Heart left ventricle (tissue), 16 donors: ENCODE measurements around the gene PLXNB3. TPM values are rescaled to one million over a fixed set of nuclear protein-coding genes. Genes with fewer than 3 reads are reported as not detected.

Source experiments
- ATAC-seq, 4 donors: fragments of 200-7000 bp; cut with Tn5 transposase; one replicate each; pipeline ENCODE4 v1.9.1; 2020 to 2022; ENCODE audit warnings: moderate library complexity in 4 of 4, mild to moderate bottlenecking in 3 of 4, moderate number of reproducible peaks in 1 of 4
- DNase-seq, 5 donors: peaks; one replicate each; pipeline ENCODE4 v3.0.0-alpha.2; 2020
- H3K27ac ChIP-seq, 12 donors: fragments of 200-600 bp; sonication (generic) in 4 of 12; one replicate each; pipeline versions ENCODE4 v1.5.0 to v1.8.0; 2016 to 2022; ENCODE audit warnings: mild to moderate bottlenecking in 2 of 12
- H3K27me3 ChIP-seq, 9 donors: fragments of 200-600 bp; sonication (generic) in 2 of 9; one replicate each; pipeline versions ENCODE4 v1.5.1 to v1.8.0; 2016 to 2022; ENCODE audit warnings: mild to moderate bottlenecking in 3 of 9
- H3K36me3 ChIP-seq, 9 donors: fragments of 200-600 bp; sonication (generic) in 2 of 9; one replicate each; pipeline versions ENCODE4 v1.5.0 to v1.8.0; 2018 to 2022; ENCODE audit warnings: mild to moderate bottlenecking in 2 of 9
- H3K4me1 ChIP-seq, 12 donors: fragments of 200-600 bp; sonication (generic) in 4 of 12; one replicate each; pipeline versions ENCODE4 v1.5.0 to v1.8.0; 2016 to 2022; ENCODE audit warnings: mild to moderate bottlenecking in 3 of 12
- H3K4me3 ChIP-seq, 12 donors: fragments of 200-600 bp; sonication (generic) in 4 of 12; one replicate each; pipeline versions ENCODE4 v1.5.0 to v1.8.0; 2017 to 2022; ENCODE audit warnings: mild to moderate bottlenecking in 9 of 12, moderate library complexity in 4 of 12
- H3K9me3 ChIP-seq, 12 donors: fragments of 200-600 bp; sonication (generic) in 4 of 12; one replicate each; pipeline versions ENCODE4 v1.5.0 to v1.8.0; 2016 to 2022; ENCODE audit warnings: mild to moderate bottlenecking in 1 of 12
- POLR2A ChIP-seq, 2 donors: fragments of 450-650 bp; IDR thresholded peaks; one replicate each; pipeline ENCODE4 v1.6.1; 2017; ENCODE audit warnings: antibody characterized with exemption in 2 of 2, mild to moderate bottlenecking in 2 of 2, moderate library complexity in 2 of 2
- whole genome bisulfite sequencing, 4 donors: extraction: QIAGEN DNeasy Blood & Tissue Kit in 2 of 4; methylation state at CpG; one replicate each; pipeline versions ENCODE4 v1.1.5 to v1.1.7; 2013 to 2018; 5-methylcytosine and 5-hydroxymethylcytosine counted together
- intact Hi-C, 10 donors: fragments of 100-400 bp; cut with DNase I; formaldehyde crosslinking; loops; one replicate each; pipeline versions ENCODE4 v1.11.1 to v1.14.2; 2022
- polyA plus RNA-seq, 2 donors: library from polyadenylated mRNA; stranded (reverse); fragments of 200-250 nt; gene quantifications; one replicate each; pipeline ENCODE4 v1.2.3, GENCODE V29; 2013
- total RNA-seq, 9 donors: library from RNA; depleted of rRNA in 2 of 9; stranded (reverse); fragments of >200 nt in 2 of 9; fragmentation: NEBNext Ultra II Directional in 3 of 9; extraction: Animal tissue kit (Norgen Biotek cat#: 25700) in 3 of 9; gene quantifications; one replicate each; pipeline versions ENCODE4 v1.1.0 to v1.2.4, GENCODE V29; 2016 to 2023
- TF ChIP-seq, protein P1 (sequence below), 12 donors: fragments of 200-600 bp; sonication (generic) in 4 of 12; IDR thresholded peaks; one replicate each; pipeline versions ENCODE4 v1.5.0 to v1.8.0; 2018 to 2022; ENCODE audit warnings: antibody characterized with exemption in 12 of 12, mild to moderate bottlenecking in 5 of 12
- donor health status: ischemic (EF 13 %, LVEDD 7.1; RV severe dilation, severe dysfunction).
- donor health status: healthy with polysubstance abuse.
- donor health status: DM: no; HTN: yes; CAD: no.
- donor health status: DM: no; HTN: no; CAD: no.
- donor health status: ischemic (EF 25% LVEDD 6.9; RV normal size, moderate dysfunction).
- donor health status: ischemic (EF 25% LVEDD 5.7; RV mildly dilated, moderate dysfunction).
- donor health status: healthy.
- donor health status: DM: yes; HTN: yes; CAD: no.
- donor health status: ischemic (EF 35%, LVEDD 5.7; RV mildly dilated, moderate dysfunction).
- donor health status: nonischemic (EF 11% LVEDD 7.7; RV severe dilation, severe dysfunction).
- donor health status: DM: yes; HTN: yes; CAD: no.
- donor health status: PGD.
- donor health status: ischemic (EF 29% LVEDD 5.4; RV normal size, mild dysfunction).
- donor health status: nonischemic (EF 23%, LVEDD 6.1; RV moderate dilation, normal function).

Gene PLXNB3
- total and polyA plus RNA-seq, 11 donors, result 0.51 to 8.6 (median 2.8) TPM

GRCh38 chrX:153750127-153750774, 13.8 kb upstream of the PLXNB3 start:
- intact Hi-C loops, result no loop called here
- Histone ChIP-seq H3K4me1 (no peaks in the 10 kb centered on the region), H3K27me3 (peaks cover 0 to 10% (median 0%) of the 10 kb centered on the region in 9 donors), H3K9me3 (peaks cover 0 to 5% (median 0%) of the 10 kb centered on the region in 12 donors), H3K27ac (no peak overlapping the region), H3K4me3 (no peak overlapping the region), H3K36me3 (no peaks in the 10 kb centered on the region)
- TF ChIP-seq POLR2A (IDR thresholded peaks at IDR 0.05), result no peak
- TF ChIP-seq, protein P1, sequence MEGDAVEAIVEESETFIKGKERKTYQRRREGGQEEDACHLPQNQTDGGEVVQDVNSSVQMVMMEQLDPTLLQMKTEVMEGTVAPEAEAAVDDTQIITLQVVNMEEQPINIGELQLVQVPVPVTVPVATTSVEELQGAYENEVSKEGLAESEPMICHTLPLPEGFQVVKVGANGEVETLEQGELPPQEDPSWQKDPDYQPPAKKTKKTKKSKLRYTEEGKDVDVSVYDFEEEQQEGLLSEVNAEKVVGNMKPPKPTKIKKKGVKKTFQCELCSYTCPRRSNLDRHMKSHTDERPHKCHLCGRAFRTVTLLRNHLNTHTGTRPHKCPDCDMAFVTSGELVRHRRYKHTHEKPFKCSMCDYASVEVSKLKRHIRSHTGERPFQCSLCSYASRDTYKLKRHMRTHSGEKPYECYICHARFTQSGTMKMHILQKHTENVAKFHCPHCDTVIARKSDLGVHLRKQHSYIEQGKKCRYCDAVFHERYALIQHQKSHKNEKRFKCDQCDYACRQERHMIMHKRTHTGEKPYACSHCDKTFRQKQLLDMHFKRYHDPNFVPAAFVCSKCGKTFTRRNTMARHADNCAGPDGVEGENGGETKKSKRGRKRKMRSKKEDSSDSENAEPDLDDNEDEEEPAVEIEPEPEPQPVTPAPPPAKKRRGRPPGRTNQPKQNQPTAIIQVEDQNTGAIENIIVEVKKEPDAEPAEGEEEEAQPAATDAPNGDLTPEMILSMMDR (IDR thresholded peaks at IDR 0.05), result no peak
- DNase-seq (no peak), ATAC-seq (no peak)
- 72 to 78% (median 75%) methylated on average over 12 of the region's 12 CpGs for WGBS, 4 donors

- DNase-seq, result no peak
- 65 to 91% (median 74%) methylated on average over 1 of the region's 1 CpG for WGBS, 4 donors
- H3K4me3 ChIP-seq, result no peak overlapping the region
Observed at GRCh38 chrX:153755136-153755535, 8.9 kb upstream of the PLXNB3 start.

DNA sequence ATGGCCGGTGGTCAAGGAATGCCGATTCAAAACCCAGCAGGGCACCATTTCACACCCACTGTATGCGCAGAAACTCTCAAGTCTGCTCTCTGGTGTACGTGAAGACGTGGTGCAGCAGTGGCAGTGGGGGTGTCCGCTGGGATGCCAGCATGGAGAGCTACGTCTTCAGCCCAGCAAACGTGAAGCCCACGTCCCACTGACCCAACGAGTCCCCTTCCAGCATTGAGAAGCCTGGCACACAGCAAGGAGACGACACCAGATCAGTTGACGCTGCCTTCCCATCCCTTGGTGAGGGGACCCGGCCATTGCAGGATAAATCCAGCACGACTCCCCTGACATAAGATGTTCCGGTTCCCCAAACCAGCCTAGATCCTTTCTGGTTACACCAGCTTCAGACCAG, 2.2 kb upstream of the PLXNB3 start:
- TF ChIP-seq POLR2A (IDR thresholded peaks at IDR 0.05), result no peak
- TF ChIP-seq, protein P1 (IDR thresholded peaks at IDR 0.05), result no peak
- Histone ChIP-seq H3K4me1 (peaks cover 0 to 26% (median 5%) of the 10 kb centered on the region in 12 donors), H3K27me3 (peaks cover 0 to 4% (median 0%) of the 10 kb centered on the region in 9 donors), H3K36me3 (no peaks in the 10 kb centered on the region), H3K27ac (no peak overlapping the region), H3K9me3 (peaks cover 0 to 3% (median 0%) of the 10 kb centered on the region in 12 donors), H3K4me3 (no peak overlapping the region)
- DNase-seq, result no peak
- no peak for ATAC-seq
- intact Hi-C loops, result loop anchor here in 7 of 10 donors (2.0 to 5.0 kb wide), 3 partner anchors 190 to 770 kb away; no protein-coding TSS in a partner anchor
- 81 to 89% (median 84%) methylated on average over 15 of the region's 15 CpGs for WGBS, 4 donors

More at GRCh38 chrX:153755136-153755535, 8.9 kb upstream of the PLXNB3 start:
- H3K9me3 ChIP-seq, result peaks cover 0 to 13% (median 0%) of the 10 kb centered on the region in 12 donors
- intact Hi-C loops, result no loop called here
- no peaks in the 10 kb centered on the region for H3K36me3 ChIP-seq
- peaks cover 0 to 4% (median 0%) of the 10 kb centered on the region in 9 donors for H3K27me3 ChIP-seq
- no peak for ATAC-seq
- TF ChIP-seq POLR2A (IDR thresholded peaks at IDR 0.05), result no peak
- TF ChIP-seq, protein P1 (IDR thresholded peaks at IDR 0.05), result no peak
- no peaks in the 10 kb centered on the region for H3K4me1 ChIP-seq
- no peak overlapping the region for H3K27ac ChIP-seq

GRCh38 chrX:153762626-153763173, 1.3 kb upstream of the PLXNB3 start:
- H3K27me3 ChIP-seq, result peaks cover 0 to 4% (median 0%) of the 10 kb centered on the region in 9 donors
- H3K27ac ChIP-seq, result no peak overlapping the region
- intact Hi-C loops, result loop anchor here in 7 of 10 donors (2.0 to 5.0 kb wide), 3 partner anchors 190 to 770 kb away; no protein-coding TSS in a partner anchor
- ATAC-seq (no peak), DNase-seq (no peak)
- H3K4me3 ChIP-seq, result no peak overlapping the region
- 74 to 92% (median 90%) methylated on average over 6 to 14 of the region's 14 CpGs for WGBS, 4 donors
- H3K4me1 ChIP-seq, result peaks cover 0 to 26% (median 5%) of the 10 kb centered on the region in 12 donors
- no peaks in the 10 kb centered on the region for H3K9me3 ChIP-seq
- TF ChIP-seq, protein P1 (IDR thresholded peaks at IDR 0.05), result no peak
- no peak for TF ChIP-seq POLR2A (IDR thresholded peaks at IDR 0.05)
- no peaks in the 10 kb centered on the region for H3K36me3 ChIP-seq
